ENCODE results near the gene RPRD2. TPM values are rescaled to one million over a fixed set of nuclear protein-coding genes. Genes with fewer than 3 reads are reported as not detected.

RPRD2 gene
- total and polyA plus RNA-seq, 9 of the 15 experiments (the other 6 are each of a cell fraction or from before 2014, with no cell fraction given): 1.5 to 21.6 (median 7.7) TPM

- TF ChIP-seq, protein P1, sequence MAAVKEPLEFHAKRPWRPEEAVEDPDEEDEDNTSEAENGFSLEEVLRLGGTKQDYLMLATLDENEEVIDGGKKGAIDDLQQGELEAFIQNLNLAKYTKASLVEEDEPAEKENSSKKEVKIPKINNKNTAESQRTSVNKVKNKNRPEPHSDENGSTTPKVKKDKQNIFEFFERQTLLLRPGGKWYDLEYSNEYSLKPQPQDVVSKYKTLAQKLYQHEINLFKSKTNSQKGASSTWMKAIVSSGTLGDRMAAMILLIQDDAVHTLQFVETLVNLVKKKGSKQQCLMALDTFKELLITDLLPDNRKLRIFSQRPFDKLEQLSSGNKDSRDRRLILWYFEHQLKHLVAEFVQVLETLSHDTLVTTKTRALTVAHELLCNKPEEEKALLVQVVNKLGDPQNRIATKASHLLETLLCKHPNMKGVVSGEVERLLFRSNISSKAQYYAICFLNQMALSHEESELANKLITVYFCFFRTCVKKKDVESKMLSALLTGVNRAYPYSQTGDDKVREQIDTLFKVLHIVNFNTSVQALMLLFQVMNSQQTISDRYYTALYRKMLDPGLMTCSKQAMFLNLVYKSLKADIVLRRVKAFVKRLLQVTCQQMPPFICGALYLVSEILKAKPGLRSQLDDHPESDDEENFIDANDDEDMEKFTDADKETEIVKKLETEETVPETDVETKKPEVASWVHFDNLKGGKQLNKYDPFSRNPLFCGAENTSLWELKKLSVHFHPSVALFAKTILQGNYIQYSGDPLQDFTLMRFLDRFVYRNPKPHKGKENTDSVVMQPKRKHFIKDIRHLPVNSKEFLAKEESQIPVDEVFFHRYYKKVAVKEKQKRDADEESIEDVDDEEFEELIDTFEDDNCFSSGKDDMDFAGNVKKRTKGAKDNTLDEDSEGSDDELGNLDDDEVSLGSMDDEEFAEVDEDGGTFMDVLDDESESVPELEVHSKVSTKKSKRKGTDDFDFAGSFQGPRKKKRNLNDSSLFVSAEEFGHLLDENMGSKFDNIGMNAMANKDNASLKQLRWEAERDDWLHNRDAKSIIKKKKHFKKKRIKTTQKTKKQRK (IDR thresholded peaks at IDR 0.05; ENCODE audit: borderline replicate concordance, low read depth, low read length): no peak
- TF ChIP-seq THAP7 (CRISPR knock-in tag; IDR thresholded peaks at IDR 0.05) (no peak), PTTG1 (tag; IDR thresholded peaks at IDR 0.05; ENCODE audit: low read depth) (no peak), ATF6 (CRISPR knock-in tag; IDR thresholded peaks at IDR 0.05) (0 out of 2 replicates have a peak, but pooled peaks have one; percentile 60), ARNT (IDR thresholded peaks at IDR 0.05) (peak; percentile 92 to 96), SRSF7 (optimal IDR thresholded peaks at IDR 0.05; ENCODE audit: low read depth, low read length) (no peak), BCOR (IDR thresholded peaks at IDR 0.05) (peak; percentile 63), ZBED1 (IDR thresholded peaks at IDR 0.05) (0 out of 2 replicates have a peak, but pooled peaks have one; percentile 74), TGIF2 (CRISPR knock-in tag; IDR thresholded peaks at IDR 0.05) (no peak), TAF9B (IDR thresholded peaks at IDR 0.05; ENCODE audit: partially characterized antibody) (peak; percentile 95), HCFC1 (IDR thresholded peaks at IDR 0.05; ENCODE audit: low read depth, low read length) (peak; percentile 86), HDAC1 (IDR thresholded peaks at IDR 0.05) (peak; percentile 48 to 89; a peak in 3 of 4 replicates), SMAD2 (IDR thresholded peaks at IDR 0.05; ENCODE audit: low read depth, low read length) (no peak), ZNF175 (CRISPR knock-in tag; IDR thresholded peaks at IDR 0.05; ENCODE audit: low read depth) (0 out of 2 replicates have a peak, but pooled peaks have one; percentile 27), RBM25 (IDR thresholded peaks at IDR 0.05; ENCODE audit: low read depth, low read length, severe bottlenecking) (peak; percentile 96), POLR2G (IDR thresholded peaks at IDR 0.05; ENCODE audit: low read depth, low read length) (peak; percentile 73), CREB1 (IDR thresholded peaks at IDR 0.05) (peak; percentile 59; the same call in 1 of the 2 replicates), CREB1 (CRISPR knock-in tag; IDR thresholded peaks at IDR 0.05) (peak; percentile 71; the same call in 1 of the 2 replicates), L3MBTL2 (IDR thresholded peaks at IDR 0.05) (peak; percentile 85), CC2D1A (IDR thresholded peaks at IDR 0.05) (peak; percentile 70; the same call in 1 of the 2 replicates)
- TF ChIP-seq, protein P2, sequence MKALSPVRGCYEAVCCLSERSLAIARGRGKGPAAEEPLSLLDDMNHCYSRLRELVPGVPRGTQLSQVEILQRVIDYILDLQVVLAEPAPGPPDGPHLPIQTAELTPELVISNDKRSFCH (CRISPR knock-in tag; IDR thresholded peaks at IDR 0.05): no peak
- TF ChIP-seq, protein P2 (tag; IDR thresholded peaks at IDR 0.05): peak; percentile 79
Observed at GRCh38 chr1:150486966-150487762, 123.2 kb downstream of the RPRD2 start, which contains the start of gene TARS2 (continued).
